ENCODE measurements around the gene KANSL1. TPM values are rescaled to one million over a fixed set of nuclear protein-coding genes. Genes with fewer than 3 reads are reported as not detected.
A peak's percentile ranks its signal among the peaks of the same experiment; 100 is the strongest.

Gene KANSL1
- total RNA-seq, 1 donor from 2014 or later = 94.5 TPM

DNA sequence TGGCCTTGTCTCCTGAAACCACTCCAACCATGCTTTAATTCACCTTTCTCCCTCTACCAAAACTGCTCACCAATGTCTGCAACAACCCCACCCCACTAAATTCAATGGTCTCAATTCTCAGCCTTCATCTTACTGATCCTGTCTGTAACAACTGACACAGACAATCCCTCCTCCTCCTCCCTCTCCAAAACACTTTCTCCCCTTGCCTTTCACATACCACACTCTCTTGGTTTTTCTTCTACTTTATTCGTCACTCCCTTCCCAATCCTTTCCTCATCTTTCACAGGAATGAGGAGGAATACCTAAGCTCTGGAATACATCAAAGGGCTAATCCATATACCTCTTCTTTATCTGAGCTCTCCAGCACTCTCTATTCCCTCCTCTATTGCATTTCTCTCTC lies 128.8 kb downstream of the KANSL1 start:
- no peak overlapping the region for H3K27ac ChIP-seq (ENCODE audit: low read depth, low read length)
- H3K9ac ChIP-seq (ENCODE audit: low read depth in 1 of 3, low read length in 3 of 3) = no peak overlapping the region
- H3K9me3 ChIP-seq (ENCODE audit: control insufficient read depth in 3 of 3, low read length in 3 of 3) = no peaks in the 10 kb centered on the region
- H3K4me3 ChIP-seq (ENCODE audit: low read length in 3 of 3) = no peak overlapping the region
- peaks cover 7 to 23% (median 18%) of the 10 kb centered on the region in 3 donors for H3K36me3 ChIP-seq (ENCODE audit: control insufficient read depth in 3 of 3, insufficient read depth in 3 of 3, low read length in 3 of 3)
- no peaks in the 10 kb centered on the region for H3K27me3 ChIP-seq (ENCODE audit: control insufficient read depth in 3 of 3, insufficient read depth in 3 of 3, low read length in 3 of 3)
- peaks cover 2 to 10% (median 5%) of the 10 kb centered on the region in 3 donors for H3K4me1 ChIP-seq (ENCODE audit: control insufficient read depth in 3 of 3, insufficient read depth in 3 of 3, low read length in 3 of 3)

DNA sequence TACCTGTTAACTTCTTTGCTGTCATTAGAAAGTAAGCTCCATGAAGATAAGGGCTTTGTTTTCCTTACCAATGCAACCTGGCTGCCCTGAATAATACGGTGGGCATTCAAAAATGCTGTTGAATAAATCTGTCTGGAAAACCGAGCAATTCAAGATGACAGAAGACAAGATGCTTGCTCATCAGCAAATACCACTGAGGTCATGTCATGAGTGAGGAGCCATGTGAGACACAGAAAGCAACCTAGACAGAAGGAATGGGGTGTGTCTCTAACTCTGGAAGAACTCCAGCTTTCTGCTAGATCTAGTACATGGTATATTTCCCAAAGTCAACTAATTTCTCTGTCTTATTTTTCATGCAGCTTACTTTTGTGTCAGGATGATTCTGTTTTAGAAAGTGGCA lies 130.0 kb downstream of the KANSL1 start:
- H3K9ac ChIP-seq (ENCODE audit: low read depth in 1 of 3, low read length in 3 of 3) = no peak overlapping the region
- H3K9me3 ChIP-seq (ENCODE audit: control insufficient read depth in 3 of 3, low read length in 3 of 3) = no peaks in the 10 kb centered on the region
- peaks cover 7 to 26% (median 18%) of the 10 kb centered on the region in 3 donors for H3K36me3 ChIP-seq (ENCODE audit: control insufficient read depth in 3 of 3, insufficient read depth in 3 of 3, low read length in 3 of 3)
- no peak overlapping the region for H3K4me3 ChIP-seq (ENCODE audit: low read length in 3 of 3)
- peaks cover 2 to 12% (median 5%) of the 10 kb centered on the region in 3 donors for H3K4me1 ChIP-seq (ENCODE audit: control insufficient read depth in 3 of 3, insufficient read depth in 3 of 3, low read length in 3 of 3)
- no peaks in the 10 kb centered on the region for H3K27me3 ChIP-seq (ENCODE audit: control insufficient read depth in 3 of 3, insufficient read depth in 3 of 3, low read length in 3 of 3)
- H3K27ac ChIP-seq (ENCODE audit: low read depth, low read length) = peak overlapping the region; percentile 25

DNA sequence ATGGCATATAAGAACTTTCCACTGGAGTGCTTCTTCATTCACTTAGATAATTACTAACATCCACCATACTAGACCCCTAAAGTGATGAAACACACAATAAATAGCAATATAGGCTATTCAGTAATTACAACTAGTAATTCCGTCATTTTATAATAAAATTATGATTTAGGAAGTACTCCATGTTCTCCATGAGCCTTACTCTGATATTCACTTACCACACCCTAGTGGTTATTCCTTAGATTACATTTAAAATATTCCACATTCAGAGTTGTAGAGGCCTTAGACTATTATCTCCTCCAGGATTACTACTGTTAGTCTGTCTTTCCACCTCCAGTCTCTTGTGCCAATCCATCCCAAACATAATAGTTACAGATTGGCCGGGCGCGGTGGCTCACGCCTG lies 131.8 kb downstream of the KANSL1 start:
- peaks cover 3 to 22% (median 15%) of the 10 kb centered on the region in 3 donors for H3K36me3 ChIP-seq (ENCODE audit: control insufficient read depth in 3 of 3, insufficient read depth in 3 of 3, low read length in 3 of 3)

DNA sequence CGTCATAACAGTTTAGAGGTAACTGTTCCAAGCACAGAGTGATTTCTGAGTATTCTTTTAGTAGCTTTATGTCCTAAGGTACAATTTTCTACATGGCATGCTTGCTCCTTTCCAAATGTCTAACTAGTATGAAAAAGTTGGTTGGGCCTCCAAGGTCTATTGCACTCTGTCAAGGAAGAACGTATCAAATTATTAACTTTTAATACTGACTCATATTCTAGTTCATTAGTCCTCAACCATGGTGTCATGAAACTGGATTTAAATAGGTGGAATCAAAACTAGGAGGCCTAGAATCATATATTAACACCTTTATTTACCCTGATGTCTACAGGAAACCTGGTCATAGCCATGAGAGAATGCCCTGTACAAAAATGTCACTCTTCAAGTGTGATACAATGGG lies 132.8 kb downstream of the KANSL1 start:
- H3K4me1 ChIP-seq (ENCODE audit: control insufficient read depth in 3 of 3, insufficient read depth in 3 of 3, low read length in 3 of 3) = peaks cover 5 to 12% (median 5%) of the 10 kb centered on the region in 3 donors
- H3K9ac ChIP-seq (ENCODE audit: low read depth in 1 of 3, low read length in 3 of 3) = no peak overlapping the region
- H3K36me3 ChIP-seq (ENCODE audit: control insufficient read depth in 3 of 3, insufficient read depth in 3 of 3, low read length in 3 of 3) = peaks cover 0 to 13% (median 7%) of the 10 kb centered on the region in 3 donors
- no peaks in the 10 kb centered on the region for H3K9me3 ChIP-seq (ENCODE audit: control insufficient read depth in 3 of 3, low read length in 3 of 3)
- no peaks in the 10 kb centered on the region for H3K27me3 ChIP-seq (ENCODE audit: control insufficient read depth in 3 of 3, insufficient read depth in 3 of 3, low read length in 3 of 3)
- H3K4me3 ChIP-seq (ENCODE audit: low read length in 3 of 3) = no peak overlapping the region
- no peak overlapping the region for H3K27ac ChIP-seq (ENCODE audit: low read depth, low read length)

More for the DNA sequence above, 131.8 kb downstream of the KANSL1 start:
- Histone ChIP-seq H3K27me3 (ENCODE audit: control insufficient read depth in 3 of 3, insufficient read depth in 3 of 3, low read length in 3 of 3) (no peaks in the 10 kb centered on the region), H3K9ac (ENCODE audit: low read depth in 1 of 3, low read length in 3 of 3) (no peak overlapping the region), H3K4me1 (ENCODE audit: control insufficient read depth in 3 of 3, insufficient read depth in 3 of 3, low read length in 3 of 3) (peaks cover 5 to 12% (median 5%) of the 10 kb centered on the region in 3 donors), H3K4me3 (ENCODE audit: low read length in 3 of 3) (no peak overlapping the region), H3K9me3 (ENCODE audit: control insufficient read depth in 3 of 3, low read length in 3 of 3) (no peaks in the 10 kb centered on the region), H3K27ac (ENCODE audit: low read depth, low read length) (no peak overlapping the region)

DNA sequence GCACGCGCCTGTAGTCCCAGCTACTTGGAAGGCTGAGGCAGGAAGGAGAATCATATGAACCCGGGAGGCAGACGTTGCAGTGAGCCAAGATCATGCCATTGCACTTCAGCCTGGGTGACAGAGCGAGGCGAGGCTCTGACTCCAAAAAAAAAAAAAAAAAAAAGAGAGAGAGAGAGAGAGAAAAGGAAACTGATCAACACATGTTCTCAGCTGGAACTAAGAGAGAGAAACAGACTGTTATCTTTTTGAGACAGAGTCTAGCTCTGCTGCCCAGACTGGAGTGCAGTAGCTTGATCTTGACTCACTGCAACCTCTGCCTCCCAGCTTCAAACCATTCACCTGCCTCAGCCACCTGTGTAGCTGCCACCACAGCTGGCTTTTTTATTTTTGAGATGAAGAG lies 133.7 kb downstream of the KANSL1 start:
- Histone ChIP-seq H3K27ac (ENCODE audit: low read depth, low read length) (no peak overlapping the region), H3K9ac (ENCODE audit: low read depth in 1 of 3, low read length in 3 of 3) (no peak overlapping the region), H3K4me3 (ENCODE audit: low read length in 3 of 3) (no peak overlapping the region), H3K4me1 (ENCODE audit: control insufficient read depth in 3 of 3, insufficient read depth in 3 of 3, low read length in 3 of 3) (peaks cover 5 to 12% (median 5%) of the 10 kb centered on the region in 3 donors), H3K36me3 (ENCODE audit: control insufficient read depth in 3 of 3, insufficient read depth in 3 of 3, low read length in 3 of 3) (peaks cover 0 to 8% (median 3%) of the 10 kb centered on the region in 3 donors), H3K9me3 (ENCODE audit: control insufficient read depth in 3 of 3, low read length in 3 of 3) (no peaks in the 10 kb centered on the region), H3K27me3 (ENCODE audit: control insufficient read depth in 3 of 3, insufficient read depth in 3 of 3, low read length in 3 of 3) (no peaks in the 10 kb centered on the region)

DNA sequence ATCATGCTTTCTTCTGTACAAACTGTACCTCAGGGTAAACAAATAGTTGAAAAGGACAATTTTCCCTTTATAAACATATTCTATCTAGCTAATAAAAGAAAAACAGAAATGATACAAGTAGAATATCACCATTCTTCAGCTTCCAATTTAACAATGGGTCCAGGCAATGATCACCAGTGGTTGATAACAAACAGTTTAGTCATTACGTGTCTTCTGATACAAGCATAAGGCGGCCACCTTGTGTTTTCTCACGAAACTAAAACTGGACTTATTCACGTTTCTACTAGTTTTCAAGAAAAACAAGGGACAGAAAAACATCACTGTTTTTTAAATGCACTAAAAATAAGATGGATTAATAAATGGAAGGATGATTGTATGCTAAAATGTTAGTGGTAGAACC lies 135.9 kb downstream of the KANSL1 start:
- H3K4me3 ChIP-seq (ENCODE audit: low read length in 3 of 3) = no peak overlapping the region
- H3K36me3 ChIP-seq (ENCODE audit: control insufficient read depth in 3 of 3, insufficient read depth in 3 of 3, low read length in 3 of 3) = peaks cover 0 to 6% (median 3%) of the 10 kb centered on the region in 3 donors
- no peaks in the 10 kb centered on the region for H3K27me3 ChIP-seq (ENCODE audit: control insufficient read depth in 3 of 3, insufficient read depth in 3 of 3, low read length in 3 of 3)
- no peak overlapping the region for H3K27ac ChIP-seq (ENCODE audit: low read depth, low read length)
- H3K9me3 ChIP-seq (ENCODE audit: control insufficient read depth in 3 of 3, low read length in 3 of 3) = no peaks in the 10 kb centered on the region
- peaks cover 0 to 3% (median 2%) of the 10 kb centered on the region in 3 donors for H3K4me1 ChIP-seq (ENCODE audit: control insufficient read depth in 3 of 3, insufficient read depth in 3 of 3, low read length in 3 of 3)
- no peak overlapping the region for H3K9ac ChIP-seq (ENCODE audit: low read depth in 1 of 3, low read length in 3 of 3)

DNA sequence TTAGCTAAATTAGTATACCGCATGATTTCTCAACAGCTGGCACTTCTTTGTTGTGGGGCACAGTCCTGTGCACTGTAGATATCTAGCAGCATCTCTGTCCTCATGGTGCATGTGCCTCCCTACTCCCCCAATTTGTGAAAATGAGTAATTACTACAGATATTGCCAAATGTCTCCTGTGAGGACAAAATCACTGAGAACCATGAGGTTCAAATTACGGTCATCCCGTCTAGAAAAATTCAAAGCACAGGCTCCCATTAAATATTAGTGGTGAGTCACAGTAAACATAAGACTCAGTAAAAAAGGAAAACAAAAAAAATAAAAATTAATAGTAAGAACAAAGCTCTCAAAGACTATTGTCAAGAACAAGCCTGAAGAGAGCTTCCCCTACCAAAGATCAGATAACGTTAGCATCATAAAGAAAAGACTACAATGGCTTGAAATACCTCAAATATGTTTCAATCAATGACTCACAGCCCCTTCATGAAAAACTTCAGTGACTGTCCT lies 136.4 kb downstream of the KANSL1 start:
- no peaks in the 10 kb centered on the region for H3K9me3 ChIP-seq (ENCODE audit: control insufficient read depth in 3 of 3, low read length in 3 of 3)
- H3K36me3 ChIP-seq (ENCODE audit: control insufficient read depth in 3 of 3, insufficient read depth in 3 of 3, low read length in 3 of 3) = peaks cover 0 to 6% (median 3%) of the 10 kb centered on the region in 3 donors
- peaks cover 0 to 3% (median 2%) of the 10 kb centered on the region in 3 donors for H3K4me1 ChIP-seq (ENCODE audit: control insufficient read depth in 3 of 3, insufficient read depth in 3 of 3, low read length in 3 of 3)
- no peaks in the 10 kb centered on the region for H3K27me3 ChIP-seq (ENCODE audit: control insufficient read depth in 3 of 3, insufficient read depth in 3 of 3, low read length in 3 of 3)
- no peak overlapping the region for H3K27ac ChIP-seq (ENCODE audit: low read depth, low read length)
- no peak overlapping the region for H3K4me3 ChIP-seq (ENCODE audit: low read length in 3 of 3)
- H3K9ac ChIP-seq (ENCODE audit: low read depth in 1 of 3, low read length in 3 of 3) = no peak overlapping the region

DNA sequence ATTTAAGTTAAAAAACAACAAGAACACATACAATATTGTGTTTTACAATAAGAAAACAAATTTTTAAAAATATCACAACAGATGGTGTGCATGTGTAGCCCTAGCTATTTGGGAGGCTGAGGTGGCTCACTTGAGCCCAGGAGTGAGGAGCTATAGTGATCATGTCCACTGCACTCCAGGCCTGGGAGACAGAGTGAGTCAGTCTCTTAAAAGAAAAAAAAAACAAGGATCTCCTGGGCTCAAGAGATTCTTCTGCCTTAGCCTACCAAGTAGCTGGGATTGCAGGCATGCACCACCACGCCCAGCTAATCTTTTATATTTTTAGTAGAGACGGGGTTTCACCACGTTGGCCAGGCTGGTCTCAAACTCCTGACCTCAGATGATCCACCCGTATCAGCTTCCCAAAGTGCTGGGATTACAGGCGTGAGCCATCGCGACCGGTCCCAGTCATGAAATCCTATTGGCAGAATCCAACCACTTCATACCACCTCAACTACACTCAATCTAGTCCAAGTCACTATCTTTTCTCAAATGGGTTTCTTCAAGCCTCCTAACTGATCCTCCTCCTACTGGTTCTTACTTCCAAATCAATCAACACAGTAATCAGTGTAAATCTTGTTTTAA lies 139.2 kb downstream of the KANSL1 start:
- H3K36me3 ChIP-seq (ENCODE audit: control insufficient read depth in 3 of 3, insufficient read depth in 3 of 3, low read length in 3 of 3) = peaks cover 9 to 15% (median 14%) of the 10 kb centered on the region in 3 donors
- no peak overlapping the region for H3K9ac ChIP-seq (ENCODE audit: low read depth in 1 of 3, low read length in 3 of 3)
- no peaks in the 10 kb centered on the region for H3K9me3 ChIP-seq (ENCODE audit: control insufficient read depth in 3 of 3, low read length in 3 of 3)
- no peak overlapping the region for H3K27ac ChIP-seq (ENCODE audit: low read depth, low read length)
- peaks cover 0 to 2% (median under 1%) of the 10 kb centered on the region in 3 donors for H3K4me1 ChIP-seq (ENCODE audit: control insufficient read depth in 3 of 3, insufficient read depth in 3 of 3, low read length in 3 of 3)
- no peak overlapping the region for H3K4me3 ChIP-seq (ENCODE audit: low read length in 3 of 3)
- no peaks in the 10 kb centered on the region for H3K27me3 ChIP-seq (ENCODE audit: control insufficient read depth in 3 of 3, insufficient read depth in 3 of 3, low read length in 3 of 3)

DNA sequence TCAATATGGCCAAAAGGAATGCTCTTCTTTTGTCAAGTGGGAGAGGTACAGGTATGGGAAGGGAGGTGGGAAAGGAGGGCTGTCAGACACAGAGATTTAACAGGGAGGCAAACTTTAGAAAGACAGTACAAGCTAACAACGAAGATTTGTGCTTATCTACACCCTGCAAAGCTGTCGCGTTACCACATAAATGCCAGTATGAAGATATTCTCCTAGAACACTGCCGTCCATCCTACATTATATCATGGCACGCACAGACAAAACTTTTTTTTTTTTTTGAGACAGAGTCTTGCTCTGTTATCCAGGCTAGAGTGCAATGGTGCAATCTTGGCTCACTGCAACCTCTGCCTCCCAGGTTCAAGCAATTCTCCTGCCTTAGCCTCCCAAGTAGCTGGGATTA lies 143.6 kb downstream of the KANSL1 start:
- no peak overlapping the region for H3K4me3 ChIP-seq (ENCODE audit: low read length in 3 of 3)
- H3K4me1 ChIP-seq (ENCODE audit: control insufficient read depth in 3 of 3, insufficient read depth in 3 of 3, low read length in 3 of 3) = peaks cover 4 to 12% (median 9%) of the 10 kb centered on the region in 3 donors
- H3K27ac ChIP-seq (ENCODE audit: low read depth, low read length) = no peak overlapping the region
- peaks cover 12 to 23% (median 15%) of the 10 kb centered on the region in 3 donors for H3K36me3 ChIP-seq (ENCODE audit: control insufficient read depth in 3 of 3, insufficient read depth in 3 of 3, low read length in 3 of 3)
- no peaks in the 10 kb centered on the region for H3K27me3 ChIP-seq (ENCODE audit: control insufficient read depth in 3 of 3, insufficient read depth in 3 of 3, low read length in 3 of 3)
- no peaks in the 10 kb centered on the region for H3K9me3 ChIP-seq (ENCODE audit: control insufficient read depth in 3 of 3, low read length in 3 of 3)
- no peak overlapping the region for H3K9ac ChIP-seq (ENCODE audit: low read depth in 1 of 3, low read length in 3 of 3)

DNA sequence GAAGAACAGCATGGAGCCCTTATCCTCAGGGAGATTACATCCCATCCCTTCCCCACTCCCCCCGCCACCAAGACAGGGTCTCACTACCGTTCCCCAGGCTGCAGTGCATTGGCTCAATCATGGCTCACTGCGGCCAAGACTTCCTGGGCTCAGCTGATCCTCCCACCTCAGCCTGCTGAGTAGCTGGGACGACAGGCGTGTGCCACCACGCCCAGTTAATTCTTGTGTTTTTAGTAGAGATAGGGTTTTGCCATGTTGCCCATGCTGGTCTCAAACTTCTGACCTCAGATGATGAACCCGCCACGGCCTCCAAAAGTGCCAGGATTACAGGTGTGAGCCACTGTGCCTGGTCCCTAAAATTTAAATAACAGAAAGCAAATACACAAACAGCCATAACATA lies 145.4 kb downstream of the KANSL1 start:
- no peak overlapping the region for H3K4me3 ChIP-seq (ENCODE audit: low read length in 3 of 3)
- no peak overlapping the region for H3K27ac ChIP-seq (ENCODE audit: low read depth, low read length)
- H3K36me3 ChIP-seq (ENCODE audit: control insufficient read depth in 3 of 3, insufficient read depth in 3 of 3, low read length in 3 of 3) = peaks cover 12 to 23% (median 19%) of the 10 kb centered on the region in 3 donors
- H3K4me1 ChIP-seq (ENCODE audit: control insufficient read depth in 3 of 3, insufficient read depth in 3 of 3, low read length in 3 of 3) = peaks cover 9 to 16% (median 15%) of the 10 kb centered on the region in 3 donors
- H3K9ac ChIP-seq (ENCODE audit: low read depth in 1 of 3, low read length in 3 of 3) = no peak overlapping the region
- no peaks in the 10 kb centered on the region for H3K27me3 ChIP-seq (ENCODE audit: control insufficient read depth in 3 of 3, insufficient read depth in 3 of 3, low read length in 3 of 3)
- no peaks in the 10 kb centered on the region for H3K9me3 ChIP-seq (ENCODE audit: control insufficient read depth in 3 of 3, low read length in 3 of 3)

Measured in skeletal muscle tissue (tissue), 4 donors.